Ascending aorta (tissue), 2 donors: ENCODE data around the gene TMEM235. TPM values are rescaled to one million over a fixed set of nuclear protein-coding genes. Genes with fewer than 3 reads are reported as not detected.

ENCODE experiments used
- DNase-seq, 2 donors: peaks; one replicate each; pipeline ENCODE4 v3.0.0-alpha.2; 2019; ENCODE audit warnings: low spot score in 2 of 2
- H3K27ac ChIP-seq, 2 donors: fragments of 200-600 bp; sonication (generic); one replicate each; pipeline ENCODE4 v1.5.1; 2016 to 2017; ENCODE audit warnings: mild to moderate bottlenecking in 1 of 2
- H3K27me3 ChIP-seq: fragments of 200-600 bp; sonication (generic); one replicate; pipeline ENCODE4 v1.5.1; 2017
- H3K36me3 ChIP-seq, 2 donors: fragments of 200-600 bp; sonication (generic); one replicate each; pipeline ENCODE4 v1.5.1; 2016
- H3K4me1 ChIP-seq, 2 donors: fragments of 200-600 bp; sonication (generic); one replicate each; pipeline ENCODE4 v1.5.1; 2016 to 2017; ENCODE audit warnings: mild to moderate bottlenecking in 1 of 2
- H3K4me3 ChIP-seq, 2 donors: fragments of 200-600 bp; sonication (generic); one replicate each; pipeline ENCODE4 v1.5.1; 2016 to 2017; ENCODE audit warnings: mild to moderate bottlenecking in 1 of 2
- H3K9me3 ChIP-seq, 2 donors: fragments of 200-600 bp; sonication (generic); one replicate each; pipeline ENCODE4 v1.5.1; 2016
- intact Hi-C: fragments of 100-400 bp; cut with DNase I; formaldehyde crosslinking; loops from one replicate; pipeline ENCODE4 v1.15.1; 2023
- total RNA-seq: library from RNA; depleted of rRNA; stranded (reverse); fragments of >200 nt; gene quantifications from one replicate; pipeline ENCODE4 v1.1.0, GENCODE V29; 2016
- TF ChIP-seq, protein P1 (sequence below), 3 experiments: fragments of 200-600 bp in 2 of 3; fragments of 450-650 bp in 1 of 3; sonication (generic) in 2 of 3; IDR thresholded peaks; one replicate each; pipeline ENCODE4 v1.5.1; 2016 to 2019; ENCODE audit warnings: antibody characterized with exemption in 3 of 3, mild to moderate bottlenecking in 1 of 3, moderate library complexity in 1 of 3

TMEM235 gene
- not detected for total RNA-seq

DNA sequence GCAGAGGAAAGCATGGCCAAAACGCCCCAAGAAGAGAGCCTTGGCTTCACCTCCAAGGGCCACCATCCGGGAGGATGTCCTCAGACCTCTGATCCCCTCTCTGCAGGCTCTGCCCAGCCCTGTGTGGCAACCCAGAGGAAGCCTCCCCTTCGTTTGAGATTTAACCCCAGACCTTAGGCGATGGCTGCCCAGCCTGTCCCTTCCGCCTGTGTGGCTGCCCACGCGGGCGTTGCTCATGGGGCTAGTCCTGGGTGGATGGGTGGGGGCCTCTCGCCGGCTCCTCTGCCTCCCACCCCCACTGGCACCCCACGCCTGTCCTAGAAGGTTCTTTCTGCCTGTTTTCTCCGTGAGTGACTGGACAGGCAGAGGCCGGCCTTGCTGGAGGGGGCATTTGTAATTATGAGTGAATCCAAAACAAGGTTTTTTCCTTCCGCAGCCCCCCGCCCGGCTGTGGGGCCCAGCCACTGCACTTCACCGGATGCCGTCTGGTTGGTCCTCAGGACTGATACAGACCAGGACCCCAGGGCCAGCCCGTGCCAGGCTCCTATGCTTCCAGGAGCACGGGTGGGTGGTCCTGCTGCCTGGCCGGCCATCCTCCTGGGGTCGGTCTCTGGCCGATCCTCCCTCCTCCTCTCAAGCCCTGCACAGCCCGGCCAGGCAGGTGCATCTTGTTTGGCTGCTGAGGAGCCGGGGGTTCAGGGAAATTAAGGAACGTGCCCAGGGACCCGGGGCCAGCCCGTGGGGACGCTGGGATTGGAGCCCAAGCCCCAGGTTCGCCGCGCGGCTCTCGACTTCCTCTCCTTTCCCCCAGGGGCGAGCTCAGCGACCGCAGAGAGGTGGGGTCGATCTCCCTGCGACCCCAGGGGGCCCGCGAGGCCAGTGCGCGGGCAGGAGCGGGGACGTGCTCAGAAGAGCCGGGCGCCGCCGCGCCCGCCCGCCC, at the start of gene TMEM235:
Gene TMEM235 (plus strand): TSS at position 636 of the 940 bp plus-strand sequence. CDS start 393 bp downstream, outside the sequence.
- no peak within 1 kb of the TSS for H3K4me3 ChIP-seq
- no peaks in the 10 kb centered on the region for H3K36me3 ChIP-seq
- peaks cover 15% of the 10 kb centered on the region for H3K27me3 ChIP-seq
- no peaks in the 10 kb centered on the region for H3K4me1 ChIP-seq
- TF ChIP-seq, protein P1, sequence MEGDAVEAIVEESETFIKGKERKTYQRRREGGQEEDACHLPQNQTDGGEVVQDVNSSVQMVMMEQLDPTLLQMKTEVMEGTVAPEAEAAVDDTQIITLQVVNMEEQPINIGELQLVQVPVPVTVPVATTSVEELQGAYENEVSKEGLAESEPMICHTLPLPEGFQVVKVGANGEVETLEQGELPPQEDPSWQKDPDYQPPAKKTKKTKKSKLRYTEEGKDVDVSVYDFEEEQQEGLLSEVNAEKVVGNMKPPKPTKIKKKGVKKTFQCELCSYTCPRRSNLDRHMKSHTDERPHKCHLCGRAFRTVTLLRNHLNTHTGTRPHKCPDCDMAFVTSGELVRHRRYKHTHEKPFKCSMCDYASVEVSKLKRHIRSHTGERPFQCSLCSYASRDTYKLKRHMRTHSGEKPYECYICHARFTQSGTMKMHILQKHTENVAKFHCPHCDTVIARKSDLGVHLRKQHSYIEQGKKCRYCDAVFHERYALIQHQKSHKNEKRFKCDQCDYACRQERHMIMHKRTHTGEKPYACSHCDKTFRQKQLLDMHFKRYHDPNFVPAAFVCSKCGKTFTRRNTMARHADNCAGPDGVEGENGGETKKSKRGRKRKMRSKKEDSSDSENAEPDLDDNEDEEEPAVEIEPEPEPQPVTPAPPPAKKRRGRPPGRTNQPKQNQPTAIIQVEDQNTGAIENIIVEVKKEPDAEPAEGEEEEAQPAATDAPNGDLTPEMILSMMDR (IDR thresholded peaks at IDR 0.05): no peak
- no peak for DNase-seq
- intact Hi-C loops: no loop called here
- H3K9me3 ChIP-seq: no peaks in the 10 kb centered on the region
- no peak within 1 kb of the TSS for H3K27ac ChIP-seq

DNA sequence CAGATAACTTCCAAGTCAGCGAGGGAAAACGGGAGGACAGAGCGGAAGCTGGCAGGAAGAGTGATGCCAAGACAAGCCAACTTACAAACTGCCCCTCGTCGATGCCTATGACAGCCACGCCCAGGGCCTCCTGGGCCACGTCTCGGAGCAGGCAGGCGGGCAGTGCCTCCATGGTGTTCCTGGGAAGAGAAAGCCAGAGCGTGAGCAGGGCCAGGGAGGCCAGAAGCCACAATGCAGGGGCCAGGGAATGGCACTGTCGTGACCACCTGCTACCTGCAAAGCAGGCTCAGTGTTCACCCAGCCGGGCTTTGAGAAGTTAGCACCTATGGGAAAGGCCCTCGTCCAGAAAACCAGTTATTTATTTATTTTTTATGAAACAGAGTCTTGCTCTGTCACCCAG, 48.9 kb upstream of the TMEM235 start:
- no peaks in the 10 kb centered on the region for H3K36me3 ChIP-seq
- H3K4me3 ChIP-seq: no peak overlapping the region
- no peak overlapping the region for H3K27ac ChIP-seq
- TF ChIP-seq, protein P1 (IDR thresholded peaks at IDR 0.05): no peak
- DNase-seq: no peak
- H3K27me3 ChIP-seq: no peaks in the 10 kb centered on the region
- intact Hi-C loops: no loop called here
- H3K9me3 ChIP-seq: no peaks in the 10 kb centered on the region
- peaks cover 19 to 46% of the 10 kb centered on the region in 2 donors for H3K4me1 ChIP-seq

DNA sequence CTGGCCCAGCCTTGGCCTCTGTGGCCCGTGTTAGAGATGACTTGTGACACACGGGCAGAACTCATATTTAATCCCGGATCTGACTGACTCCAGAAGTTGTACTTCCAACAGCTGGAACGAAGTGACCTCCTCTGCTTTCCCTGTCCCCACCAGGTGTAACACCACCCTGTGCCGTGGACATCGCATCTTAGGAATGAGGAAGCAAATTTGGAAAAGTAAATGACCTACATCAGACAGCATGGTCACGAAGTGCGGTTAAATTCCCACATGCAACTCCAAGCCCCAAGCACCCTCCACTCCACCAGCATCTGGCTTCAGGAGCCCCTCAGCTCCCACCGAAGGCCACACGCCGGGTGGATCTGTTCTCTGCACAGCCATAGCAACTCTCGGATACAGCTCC, 47.5 kb upstream of the TMEM235 start:
- Histone ChIP-seq H3K4me3 (no peak overlapping the region), H3K36me3 (no peaks in the 10 kb centered on the region), H3K9me3 (no peaks in the 10 kb centered on the region), H3K4me1 (peaks cover 19 to 45% of the 10 kb centered on the region in 2 donors), H3K27me3 (no peaks in the 10 kb centered on the region), H3K27ac (peak overlapping the region; percentile 58 to 65)
- intact Hi-C loops: no loop called here
- no peak for DNase-seq
- TF ChIP-seq, protein P1 (IDR thresholded peaks at IDR 0.05): no peak

DNA sequence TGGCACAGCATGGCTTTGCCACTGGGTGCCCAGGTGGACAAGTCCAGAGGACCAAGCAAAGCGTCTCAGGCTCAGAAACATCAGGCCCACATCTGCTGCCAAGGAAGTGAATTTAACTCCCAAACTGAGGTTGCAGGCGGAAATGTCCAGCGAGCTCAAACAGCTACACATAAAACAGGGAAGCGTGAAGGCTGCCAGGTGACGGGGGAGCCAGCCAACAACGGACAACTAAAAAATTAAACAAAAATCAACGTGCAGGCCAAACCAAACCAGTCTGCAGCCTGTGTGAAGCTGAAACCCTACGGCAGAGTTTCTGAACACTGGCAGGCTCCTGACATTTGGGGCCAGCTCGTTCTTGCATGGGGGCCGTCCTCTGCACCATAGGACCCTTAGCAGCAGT, 47.1 kb upstream of the TMEM235 start:
- no peaks in the 10 kb centered on the region for H3K9me3 ChIP-seq
- intact Hi-C loops: no loop called here
- TF ChIP-seq, protein P1 (IDR thresholded peaks at IDR 0.05): no peak
- peak overlapping the region; percentile 58 to 65 for H3K27ac ChIP-seq
- DNase-seq: no peak
- H3K4me1 ChIP-seq: peaks cover 19 to 41% of the 10 kb centered on the region in 2 donors
- peak overlapping the region in 1 of 2 donors; percentile 20 for H3K4me3 ChIP-seq
- H3K27me3 ChIP-seq: no peaks in the 10 kb centered on the region
- no peaks in the 10 kb centered on the region for H3K36me3 ChIP-seq

DNA sequence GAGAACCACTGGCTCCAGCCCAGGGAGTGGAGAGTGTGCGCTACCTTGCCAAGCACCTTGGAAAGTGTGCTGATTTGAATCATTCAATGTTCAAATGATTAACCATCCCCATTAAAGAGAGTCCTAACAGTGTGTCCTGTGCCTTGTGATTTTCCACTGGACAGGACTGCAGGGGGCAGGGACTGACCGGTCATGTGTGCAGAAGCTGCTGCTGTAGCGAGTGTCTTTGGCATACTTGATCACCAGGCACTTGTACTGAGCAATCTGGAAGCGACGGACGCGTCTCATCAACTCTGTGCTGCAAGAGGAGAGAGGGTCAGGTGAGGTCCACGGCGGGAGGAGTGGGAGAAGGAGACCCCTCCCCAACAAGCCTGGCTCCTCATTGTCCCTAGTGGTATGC, 46.6 kb upstream of the TMEM235 start:
- Histone ChIP-seq H3K4me1 (peaks cover 19 to 35% of the 10 kb centered on the region in 2 donors), H3K4me3 (peak overlapping the region in 1 of 2 donors; percentile 20), H3K27ac (peak overlapping the region; percentile 58 to 65), H3K9me3 (no peaks in the 10 kb centered on the region), H3K36me3 (no peaks in the 10 kb centered on the region), H3K27me3 (no peaks in the 10 kb centered on the region)
- intact Hi-C loops: no loop called here
- TF ChIP-seq, protein P1 (IDR thresholded peaks at IDR 0.05): no peak
- no peak for DNase-seq
